CD14-positive monocyte (primary cell): ENCODE measurements around the gene PYM1. TPM values are rescaled to one million over a fixed set of nuclear protein-coding genes. Genes with fewer than 3 reads are reported as not detected.

Experiments used
- DNase-seq, 3 donors: peaks; one replicate each; pipeline ENCODE4 v3.0.0-alpha.2; 2011 to 2022
- H2AFZ ChIP-seq: 2 replicates; pipeline ENCODE4 v1.6.0; 2012; ENCODE audit warnings: mild to moderate bottlenecking, low read depth, low read length, inconsistent platforms; ENCODE audit not compliant: insufficient read depth, poor library complexity, severe bottlenecking
- H3K27ac ChIP-seq, 2 donors: 1 replicate in 1 of 2; 2 replicates in 1 of 2; pipeline ENCODE4 v1.5.1; 2012 to 2013; ENCODE audit warnings: low read length in 2 of 2, control low read depth in 1 of 2, inconsistent platforms in 1 of 2, low read depth in 1 of 2, mild to moderate bottlenecking in 1 of 2
- H3K27me3 ChIP-seq, 2 donors: one replicate each; pipeline versions ENCODE4 v1.6.0 to v1.6.1; 2011 to 2013; ENCODE audit warnings: low read length in 2 of 2; ENCODE audit not compliant: control insufficient read depth in 2 of 2, insufficient read depth in 2 of 2
- H3K36me3 ChIP-seq, 2 donors: replicated peaks in 1 of 2; 1 replicate in 1 of 2; 2 replicates in 1 of 2; pipeline versions ENCODE4 v1.5.1 to v1.6.1; 2012 to 2013; ENCODE audit warnings: low read length in 2 of 2, control low read depth in 1 of 2, inconsistent platforms in 1 of 2, mild to moderate bottlenecking in 1 of 2; ENCODE audit not compliant: insufficient read depth in 2 of 2, control insufficient read depth in 1 of 2
- H3K4me1 ChIP-seq, 2 donors: 1 replicate in 1 of 2; 2 replicates in 1 of 2; pipeline versions ENCODE4 v1.5.1 to v1.6.1; 2012 to 2013; ENCODE audit warnings: low read length in 2 of 2, control low read depth in 1 of 2, inconsistent platforms in 1 of 2, mild to moderate bottlenecking in 1 of 2, moderate library complexity in 1 of 2; ENCODE audit not compliant: insufficient read depth in 2 of 2, control insufficient read depth in 1 of 2
- H3K4me2 ChIP-seq: replicated peaks from 2 replicates; pipeline ENCODE3; 2012; ENCODE audit warnings: low read length, moderate library complexity, mild to moderate bottlenecking; ENCODE audit not compliant: poor library complexity, severe bottlenecking; ENCODE audit errors: extremely low read depth
- H3K4me3 ChIP-seq, 3 experiments: fragments of 200-600 bp in 1 of 3; sonication (generic) in 1 of 3; replicated peaks in 1 of 3; 1 replicate in 2 of 3; 2 replicates in 1 of 3; pipeline ENCODE4 v1.5.1; 2011 to 2013; ENCODE audit warnings: low read length in 3 of 3, mild to moderate bottlenecking in 3 of 3, control low read depth in 2 of 3, low read depth in 2 of 3, inconsistent platforms in 1 of 3, moderate library complexity in 1 of 3
- H3K79me2 ChIP-seq: 2 replicates; pipeline ENCODE4 v1.6.0; 2012; ENCODE audit warnings: mild to moderate bottlenecking, control low read depth, inconsistent platforms, low read length, moderate library complexity; ENCODE audit not compliant: insufficient read depth
- H3K9ac ChIP-seq: 2 replicates; pipeline ENCODE4 v1.6.0; 2017; ENCODE audit warnings: low read length, mild to moderate bottlenecking; ENCODE audit not compliant: insufficient read depth, poor library complexity, severe bottlenecking
- H3K9me3 ChIP-seq, 2 donors: replicated peaks in 1 of 2; 1 replicate in 1 of 2; 2 replicates in 1 of 2; pipeline versions ENCODE4 v1.5.1 to v1.6.1; 2012 to 2013; ENCODE audit warnings: low read length in 2 of 2, control low read depth in 1 of 2; ENCODE audit not compliant: control insufficient read depth in 1 of 2, insufficient read depth in 1 of 2
- H4K20me1 ChIP-seq: 2 replicates; pipeline ENCODE4 v1.6.0; 2012; ENCODE audit warnings: mild to moderate bottlenecking, low read length, control low read depth, moderate library complexity; ENCODE audit not compliant: insufficient read depth
- H3K27ac Mint-ChIP-seq, 7 donors: one replicate each; pipeline ENCODE4 v1.8.0; 2020; ENCODE audit warnings: mild to moderate bottlenecking in 7 of 7, mixed read lengths in 7 of 7, moderate library complexity in 6 of 7, inconsistent platforms in 2 of 7
- H3K27me3 Mint-ChIP-seq, 3 donors: one replicate each; pipeline ENCODE4 v1.8.0; 2021 to 2022; ENCODE audit warnings: low read depth in 3 of 3, mild to moderate bottlenecking in 3 of 3, mixed read lengths in 3 of 3, moderate library complexity in 3 of 3, inconsistent platforms in 1 of 3
- H3K36me3 Mint-ChIP-seq, 2 donors: one replicate each; pipeline ENCODE4 v1.8.0; 2020; ENCODE audit warnings: mixed read lengths in 2 of 2, inconsistent platforms in 1 of 2, mild to moderate bottlenecking in 1 of 2
- H3K4me1 Mint-ChIP-seq: one replicate; pipeline ENCODE4 v1.8.0; 2020; ENCODE audit warnings: mild to moderate bottlenecking, mixed read lengths
- H3K4me3 Mint-ChIP-seq, 2 donors: one replicate each; pipeline ENCODE4 v1.8.0; 2020; ENCODE audit warnings: mild to moderate bottlenecking in 2 of 2, mixed read lengths in 2 of 2, moderate library complexity in 1 of 2
- H3K9me3 Mint-ChIP-seq, 7 donors: one replicate each; pipeline ENCODE4 v1.8.0; 2020 to 2022; ENCODE audit warnings: mixed read lengths in 7 of 7, mild to moderate bottlenecking in 6 of 7, moderate library complexity in 6 of 7, inconsistent platforms in 2 of 7
- CTCF ChIP-seq: fragments of 200-600 bp; IDR thresholded peaks from one replicate; pipeline ENCODE4 v1.8.0; 2022; ENCODE audit warnings: antibody characterized with exemption, mild to moderate bottlenecking
- WGBS: methylation state at CpG from one replicate; pipeline ENCODE4 v1.1.5; 2013; ENCODE audit warnings: missing lambda C conversion rate; ENCODE audit not compliant: insufficient coverage; 5-methylcytosine and 5-hydroxymethylcytosine counted together
- intact Hi-C, 2 donors: fragments of 100-400 bp; cut with micrococcal nuclease; formaldehyde crosslinking; loops; one replicate each; pipeline versions ENCODE4 v1.15.0 to v1.15.1; 2023
- polyA plus RNA-seq, 3 donors: library from polyadenylated mRNA; depleted of rRNA in 1 of 3; unstranded in 2 of 3; stranded (reverse) in 1 of 3; fragments of 300-500 nt in 2 of 3; fragments of >200 nt in 1 of 3; fragmentation: Illumina TruSeq in 2 of 3; gene quantifications; 1 replicate in 2 of 3; 2 replicates in 1 of 3; pipeline ENCODE4 v1.2.3, GENCODE V29; 2012 to 2021

PYM1 gene
- polyA plus RNA-seq, 3 donors: 17.3 to 47.1 (median 39.5) TPM

DNA sequence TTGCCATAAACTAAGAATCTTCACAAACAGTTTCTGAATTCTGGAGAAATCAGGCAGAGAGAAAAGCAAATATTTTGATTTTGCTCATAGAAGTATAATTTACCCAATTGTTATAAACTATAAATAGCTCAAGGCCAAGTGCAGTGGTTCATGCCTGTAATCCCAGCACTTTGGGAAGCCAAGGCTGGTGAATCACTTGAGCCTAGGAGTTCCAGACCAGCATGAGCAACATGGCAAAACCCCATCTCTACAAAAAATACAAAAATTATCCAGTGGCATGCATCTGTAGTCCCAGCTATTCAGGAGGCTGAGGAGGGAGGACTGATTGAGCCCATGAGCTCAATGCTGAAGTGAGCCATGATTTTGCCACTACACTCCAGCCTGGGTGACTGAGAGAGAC is 65.4 kb downstream of the PYM1 start:
- H3K27ac ChIP-seq: no peak overlapping the region
- no peaks in the 10 kb centered on the region for H3K27me3 ChIP-seq
- Mint-ChIP-seq H3K4me1 (no peaks in the 10 kb centered on the region), H3K9me3 (peaks cover 0 to 23% (median 8%) of the 10 kb centered on the region in 7 donors), H3K27ac (peak overlapping the region in 1 of 7 donors; percentile 6), H3K36me3 (no peaks in the 10 kb centered on the region), H3K27me3 (peaks cover 2 to 5% (median 2%) of the 10 kb centered on the region in 3 donors), H3K4me3 (no peak overlapping the region)
- TF ChIP-seq CTCF: no peak
- H3K9me3 ChIP-seq: peaks cover 0 to 25% of the 10 kb centered on the region in 2 donors
- intact Hi-C loops: no loop called here
- DNase-seq: no peak
- no peaks in the 10 kb centered on the region for H3K79me2 ChIP-seq
- H3K36me3 ChIP-seq: no peaks in the 10 kb centered on the region
- no peak overlapping the region for H3K9ac ChIP-seq
- H3K4me1 ChIP-seq: no peaks in the 10 kb centered on the region
- H4K20me1 ChIP-seq: no peaks in the 10 kb centered on the region
- no peak overlapping the region for H2AFZ ChIP-seq
- H3K4me3 ChIP-seq: no peak overlapping the region
- H3K4me2 ChIP-seq: no peak overlapping the region

- no peak overlapping the region for H3K9ac ChIP-seq
- no peaks in the 10 kb centered on the region for H3K36me3 ChIP-seq
- no CpG with 5 or more reads among the region's 3 CpGs for WGBS
- H3K79me2 ChIP-seq: no peaks in the 10 kb centered on the region
- no peak overlapping the region for H3K27ac ChIP-seq
- no peak for DNase-seq
- H3K27me3 Mint-ChIP-seq: peaks cover 2 to 3% (median 2%) of the 10 kb centered on the region in 3 donors
- no peaks in the 10 kb centered on the region for H3K4me1 ChIP-seq
- H4K20me1 ChIP-seq: no peaks in the 10 kb centered on the region
- no peak overlapping the region for H2AFZ ChIP-seq
- H3K4me3 ChIP-seq: no peak overlapping the region
- peaks cover 0 to 23% (median 8%) of the 10 kb centered on the region in 7 donors for H3K9me3 Mint-ChIP-seq
- H3K27me3 ChIP-seq: no peaks in the 10 kb centered on the region
- intact Hi-C loops: no loop called here
- H3K4me2 ChIP-seq: no peak overlapping the region
- no peaks in the 10 kb centered on the region for H3K4me1 Mint-ChIP-seq
- H3K9me3 ChIP-seq: peaks cover 0 to 25% of the 10 kb centered on the region in 2 donors
- no peak overlapping the region for H3K27ac Mint-ChIP-seq
- TF ChIP-seq CTCF: no peak
- no peaks in the 10 kb centered on the region for H3K36me3 Mint-ChIP-seq
- H3K4me3 Mint-ChIP-seq: no peak overlapping the region
These were observed 65.8 kb downstream of the PYM1 start for GRCh38 chr12:55861871-55862270.
